H9 (cell line): ENCODE results near the gene DNAL1. TPM values are rescaled to one million over a fixed set of nuclear protein-coding genes. Genes with fewer than 3 reads are reported as not detected.

Source experiments
- DNase-seq: peaks from one replicate; pipeline ENCODE4 v3.0.0-alpha.2; 2017
- H2AFZ ChIP-seq: one replicate; pipeline ENCODE4 v1.6.1; 2013; ENCODE audit warnings: mild to moderate bottlenecking, low read length, control low read depth, moderate library complexity
- H2AK5ac ChIP-seq: 2 replicates; pipeline ENCODE4 v1.6.1; 2013; ENCODE audit warnings: low read length, control low read depth, mixed read lengths; ENCODE audit not compliant: insufficient read length
- H2BK120ac ChIP-seq: one replicate; pipeline ENCODE4 v1.6.1; 2013; ENCODE audit warnings: low read depth, mild to moderate bottlenecking, low read length, control low read depth, inconsistent platforms; ENCODE audit not compliant: poor library complexity, severe bottlenecking
- H2BK12ac ChIP-seq: 2 replicates; pipeline ENCODE4 v1.6.1; 2013; ENCODE audit warnings: low read length, control low read depth, mixed read lengths, low read depth; ENCODE audit not compliant: insufficient read length
- H2BK15ac ChIP-seq: 2 replicates; pipeline ENCODE4 v1.6.1; 2013; ENCODE audit warnings: low read depth, low read length, control low read depth
- H2BK20ac ChIP-seq: one replicate; pipeline ENCODE4 v1.6.1; 2013; ENCODE audit warnings: low read depth, mild to moderate bottlenecking, low read length, control low read depth, inconsistent platforms; ENCODE audit not compliant: poor library complexity, severe bottlenecking
- H2BK5ac ChIP-seq: 2 replicates; pipeline ENCODE4 v1.6.1; 2013; ENCODE audit warnings: low read length, control low read depth, mixed read lengths; ENCODE audit not compliant: insufficient read length
- H3K14ac ChIP-seq: 2 replicates; pipeline ENCODE4 v1.6.1; 2013; ENCODE audit warnings: low read length, control low read depth; ENCODE audit not compliant: insufficient read depth
- H3K18ac ChIP-seq: 2 replicates; pipeline ENCODE4 v1.6.1; 2013; ENCODE audit warnings: low read depth, mild to moderate bottlenecking, mixed read lengths, low read length, control low read depth; ENCODE audit not compliant: insufficient read length
- H3K23ac ChIP-seq: 2 replicates; pipeline ENCODE4 v1.6.1; 2013; ENCODE audit warnings: low read length, control low read depth, mixed read lengths, low read depth; ENCODE audit not compliant: insufficient read length
- H3K23me2 ChIP-seq: 2 replicates; pipeline ENCODE4 v1.6.1; 2013; ENCODE audit warnings: low read depth, mild to moderate bottlenecking, mixed read lengths, low read length, control low read depth; ENCODE audit not compliant: insufficient read length, poor library complexity, severe bottlenecking
- H3K27ac ChIP-seq: 2 replicates; pipeline ENCODE4 v1.5.1; 2013; ENCODE audit warnings: low read length, control low read depth, mixed read lengths, low read depth; ENCODE audit not compliant: insufficient read length
- H3K27me3 ChIP-seq: 2 replicates; pipeline ENCODE4 v1.6.1; 2013; ENCODE audit warnings: low read length, control low read depth, inconsistent platforms; ENCODE audit not compliant: insufficient read depth
- H3K4ac ChIP-seq: 2 replicates; pipeline ENCODE4 v1.6.1; 2013; ENCODE audit warnings: low read depth, mild to moderate bottlenecking, control low read depth, inconsistent platforms, low read length, moderate library complexity
- H3K4me1 ChIP-seq: 2 replicates; pipeline ENCODE4 v1.6.1; 2013; ENCODE audit warnings: low read length, control low read depth, inconsistent platforms; ENCODE audit not compliant: insufficient read depth
- H3K4me2 ChIP-seq: 2 replicates; pipeline ENCODE4 v1.6.1; 2013; ENCODE audit warnings: low read length, control low read depth, mixed read lengths; ENCODE audit not compliant: insufficient read length, insufficient read depth
- H3K56ac ChIP-seq: 2 replicates; pipeline ENCODE4 v1.6.1; 2013; ENCODE audit warnings: low read depth, mild to moderate bottlenecking, mixed read lengths, low read length, control low read depth; ENCODE audit not compliant: insufficient read length
- H3K79me1 ChIP-seq: 2 replicates; pipeline ENCODE4 v1.6.1; 2013; ENCODE audit warnings: low read depth, mild to moderate bottlenecking, moderate library complexity, low read length, control low read depth, inconsistent platforms; ENCODE audit not compliant: insufficient read depth, poor library complexity, severe bottlenecking
- H3K79me2 ChIP-seq: 2 replicates; pipeline ENCODE4 v1.6.1; 2013; ENCODE audit warnings: low read length, control low read depth, inconsistent platforms; ENCODE audit not compliant: insufficient read depth
- H3K9ac ChIP-seq: 2 replicates; pipeline ENCODE4 v1.6.1; 2013; ENCODE audit warnings: low read length, control low read depth, mixed read lengths; ENCODE audit not compliant: insufficient read length; ENCODE audit errors: extremely low read depth
- H3K9me3 ChIP-seq: one replicate; pipeline ENCODE4 v1.6.1; 2013; ENCODE audit warnings: low read depth, low read length, inconsistent platforms; ENCODE audit not compliant: control insufficient read depth
- H3T11ph ChIP-seq: one replicate; pipeline ENCODE4 v1.6.1; 2013; ENCODE audit warnings: mild to moderate bottlenecking, low read length, control low read depth, inconsistent platforms
- H4K20me1 ChIP-seq: one replicate; pipeline ENCODE4 v1.6.1; 2013; ENCODE audit not compliant: control insufficient read depth, insufficient read length, insufficient read depth
- H4K5ac ChIP-seq: 2 replicates; pipeline ENCODE4 v1.6.1; 2013; ENCODE audit warnings: low read depth, mild to moderate bottlenecking, mixed read lengths, low read length, control low read depth; ENCODE audit not compliant: insufficient read length
- H4K8ac ChIP-seq: replicated peaks from 2 replicates; pipeline ENCODE4 v1.6.1; 2013; ENCODE audit warnings: low read length, control low read depth, mixed read lengths, low read depth; ENCODE audit not compliant: insufficient read length
- H4K91ac ChIP-seq: 2 replicates; pipeline ENCODE4 v1.6.1; 2013; ENCODE audit warnings: low read depth, mild to moderate bottlenecking, moderate library complexity, mixed read lengths, low read length, control low read depth; ENCODE audit not compliant: insufficient read length
- H3K27ac Mint-ChIP-seq, 3 experiments: 2 replicates in 2 of 3; 3 replicates in 1 of 3; pipeline ENCODE4 v1.8.0; 2020 to 2021; ENCODE audit warnings: mixed read lengths in 3 of 3, mild to moderate bottlenecking in 1 of 3, moderate library complexity in 1 of 3
- H3K27me3 Mint-ChIP-seq: 2 replicates; pipeline ENCODE4 v1.8.0; 2021; ENCODE audit warnings: low read depth, mild to moderate bottlenecking, moderate library complexity, mixed read lengths
- H3K36me3 Mint-ChIP-seq, 3 experiments: 2 replicates in 2 of 3; 3 replicates in 1 of 3; pipeline ENCODE4 v1.8.0; 2020 to 2021; ENCODE audit warnings: low read depth in 3 of 3, mixed read lengths in 3 of 3; ENCODE audit not compliant: insufficient read depth in 1 of 3
- H3K4me1 Mint-ChIP-seq, 2 experiments: 2 replicates each; pipeline ENCODE4 v1.8.0; 2020; ENCODE audit warnings: mixed read lengths in 2 of 2
- H3K4me3 Mint-ChIP-seq, 2 experiments: 2 replicates in 1 of 2; 3 replicates in 1 of 2; pipeline ENCODE4 v1.8.0; 2020 to 2021; ENCODE audit warnings: mild to moderate bottlenecking in 2 of 2, mixed read lengths in 2 of 2, moderate library complexity in 1 of 2
- H3K9me3 Mint-ChIP-seq, 2 experiments: 2 replicates in 1 of 2; 3 replicates in 1 of 2; pipeline ENCODE4 v1.8.0; 2020; ENCODE audit warnings: mild to moderate bottlenecking in 2 of 2, mixed read lengths in 2 of 2, moderate library complexity in 1 of 2
- CTCF ChIP-seq: fragments of 200-600 bp; sonication (generic); conservative IDR thresholded peaks from 3 replicates; pipeline ENCODE4 v1.8.0; 2021; ENCODE audit warnings: antibody characterized with exemption, mild to moderate bottlenecking
- WGBS: extraction: QIAGEN DNeasy Blood & Tissue Kit; methylation state at CpG from one replicate; pipeline ENCODE4 v1.1.7; 2013; ENCODE audit warnings: missing lambda C conversion rate, low lambda C conversion rate, mixed read lengths; ENCODE audit not compliant: insufficient read length; ENCODE audit errors: extremely low coverage; 5-methylcytosine and 5-hydroxymethylcytosine counted together
- total RNA-seq: library from RNA; stranded (reverse); gene quantifications from 2 replicates; pipeline ENCODE4 v1.2.1, GENCODE V29; 2021

DNAL1 gene
- total RNA-seq, 1 experiment from 2014 or later = 17.7 TPM

GRCh38 chr14:73678698-73679097, 33.9 kb downstream of the DNAL1 start:
- no peak overlapping the region for H2BK120ac ChIP-seq
- no peaks in the 10 kb centered on the region for H3K79me1 ChIP-seq
- H3K27ac ChIP-seq = no peak overlapping the region
- H3K18ac ChIP-seq = no peak overlapping the region
- no peak overlapping the region for H2AK5ac ChIP-seq
- no peaks in the 10 kb centered on the region for H3K9me3 Mint-ChIP-seq
- H3K36me3 Mint-ChIP-seq = peaks cover 0 to 8% (median 1%) of the 10 kb centered on the region in 3 experiments; a peak in 3 of 7 replicates
- TF ChIP-seq CTCF = no peak
- H4K91ac ChIP-seq = no peak overlapping the region
- no peak for DNase-seq
- H3K27ac Mint-ChIP-seq = no peak overlapping the region
- H4K5ac ChIP-seq = no peak overlapping the region
- no peak overlapping the region for H3K14ac ChIP-seq
- no peak overlapping the region for H3K4ac ChIP-seq
- H3K23me2 ChIP-seq = no peaks in the 10 kb centered on the region
- no peak overlapping the region for H2BK20ac ChIP-seq
- H3K23ac ChIP-seq = no peak overlapping the region
- no peaks in the 10 kb centered on the region for H3K4me1 ChIP-seq
- H2BK15ac ChIP-seq = no peak overlapping the region
- H3K27me3 Mint-ChIP-seq = no peaks in the 10 kb centered on the region
- H4K20me1 ChIP-seq = no peaks in the 10 kb centered on the region
- no CpG with 5 or more reads among the region's 4 CpGs for WGBS
- no peaks in the 10 kb centered on the region for H3K79me2 ChIP-seq
- no peak overlapping the region for H3K4me2 ChIP-seq
- H3K27me3 ChIP-seq = no peaks in the 10 kb centered on the region
- H3K56ac ChIP-seq = no peak overlapping the region
- H3K9me3 ChIP-seq = no peaks in the 10 kb centered on the region
- H3K9ac ChIP-seq = no peak overlapping the region
- no peak overlapping the region for H2BK5ac ChIP-seq
- H4K8ac ChIP-seq = no peak overlapping the region
- H2BK12ac ChIP-seq = no peak overlapping the region
- H3K4me3 Mint-ChIP-seq = no peak overlapping the region
- no peaks in the 10 kb centered on the region for H3K4me1 Mint-ChIP-seq
- H3T11ph ChIP-seq = no peak overlapping the region
- H2AFZ ChIP-seq = no peak overlapping the region
